HCT116 (cell line): Measurements from ENCODE around the gene NR6A1. TPM values are rescaled to one million over a fixed set of nuclear protein-coding genes. Genes with fewer than 3 reads are reported as not detected.

Experiments used
- ATAC-seq: fragments of 200-7000 bp; cut with Tn5 transposase; 2 replicates; pipeline ENCODE4 v1.9.1; 2020; ENCODE audit warnings: mild to moderate bottlenecking, moderate library complexity
- BruUV-seq: library from RNA; stranded (reverse); fragments of 400-500 nt; replicated peaks from 2 replicates; lab custom pipeline; 2021; lab: Mats Ljungman, UMichigan
- CTCF ChIA-PET: fragments of 300-600 bp; sonication (Branson Sonifier 250); formaldehyde crosslinking; loops from one replicate; lab custom pipeline; 2021; ENCODE audit warnings: antibody characterized with exemption; lab: Charles Lee
- POLR2A ChIA-PET: fragments of 300-600, 350-600 bp; sonication (Branson Sonifier 250); formaldehyde crosslinking; loops from one replicate; lab custom pipeline; 2021; ENCODE audit warnings: antibody characterized with exemption; lab: Charles Lee
- RAD21 ChIA-PET, 2 experiments: fragments of 300-600 bp; sonication (Branson Sonifier 250); formaldehyde crosslinking; loops; one replicate each; lab custom pipeline; 2023; ENCODE audit warnings: low total read pairs in 2 of 2; ENCODE audit not compliant: uncharacterized antibody in 2 of 2, unreplicated experiment in 2 of 2, low non-redundant PET in 1 of 2; lab: Charles Lee
- DNase-seq: peaks from one replicate; pipeline ENCODE4 v3.0.0-alpha.2; 2010; ENCODE audit warnings: low read depth, low spot score
- H2AFZ ChIP-seq: fragments of 200-600 bp; shearing (Covaris generic), sonication (generic); 2 replicates; pipeline ENCODE4 v1.6.1; 2017; ENCODE audit warnings: low read depth, mixed run types, mixed read lengths, antibody characterized with exemption, low read length; ENCODE audit not compliant: poor library complexity, severe bottlenecking
- H3K27ac ChIP-seq: 2 replicates; pipeline ENCODE4 v1.5.1; 2012; ENCODE audit warnings: low read depth, low read length
- H3K27me3 ChIP-seq: fragments of 200-600 bp; sonication (generic); 2 replicates; pipeline ENCODE4 v1.6.1; 2016; ENCODE audit warnings: mixed run types, low read length, mixed read lengths; ENCODE audit not compliant: insufficient read depth
- H3K36me3 ChIP-seq, 2 experiments: fragments of 200-500 bp in 1 of 2; fragments of 200-600 bp in 1 of 2; sonication (Bioruptor generic) in 1 of 2; sonication (generic) in 1 of 2; 2 replicates each; pipeline versions ENCODE4 v1.5.1 to v1.6.1; 2014 to 2016; ENCODE audit warnings: low read length in 2 of 2, inconsistent platforms in 1 of 2, mixed read lengths in 1 of 2, mixed run types in 1 of 2; ENCODE audit not compliant: insufficient read depth in 2 of 2, control insufficient read depth in 1 of 2
- H3K4me1 ChIP-seq, 2 experiments: fragments of 200-600 bp in 1 of 2; sonication (generic) in 1 of 2; 2 replicates each; pipeline versions ENCODE4 v1.5.1 to v1.6.1; 2012 to 2017; ENCODE audit warnings: low read length in 2 of 2, inconsistent platforms in 1 of 2, mild to moderate bottlenecking in 1 of 2, mixed read lengths in 1 of 2, mixed run types in 1 of 2, moderate library complexity in 1 of 2; ENCODE audit not compliant: insufficient read depth in 2 of 2, control insufficient read depth in 1 of 2
- H3K4me2 ChIP-seq: fragments of 200-600 bp; sonication (generic); 2 replicates; pipeline ENCODE4 v1.6.1; 2017; ENCODE audit warnings: mixed run types, low read length, mixed read lengths
- H3K4me3 ChIP-seq, 2 experiments: fragments of 200-600 bp in 1 of 2; sonication (generic) in 1 of 2; replicated peaks in 1 of 2; 2 replicates each; pipeline ENCODE4 v1.5.1; 2011 to 2016; ENCODE audit warnings: low read length in 2 of 2, control low read depth in 1 of 2, low read depth in 1 of 2, mild to moderate bottlenecking in 1 of 2, mixed read lengths in 1 of 2, mixed run types in 1 of 2
- H3K79me2 ChIP-seq: fragments of 200-600 bp; sonication (generic); 2 replicates; pipeline ENCODE4 v1.6.1; 2017; ENCODE audit warnings: mild to moderate bottlenecking, mixed run types, low read length, moderate library complexity, mixed read lengths; ENCODE audit not compliant: insufficient read depth
- H3K9ac ChIP-seq: fragments of 200-600 bp; sonication (generic); 2 replicates; pipeline ENCODE4 v1.6.1; 2016; ENCODE audit warnings: low read length, mixed read lengths
- H3K9me2 ChIP-seq: fragments of 200-600 bp; sonication (generic), shearing (Covaris generic); 2 replicates; pipeline ENCODE4 v1.6.1; 2017; ENCODE audit warnings: mixed run types, mild to moderate bottlenecking, moderate library complexity; ENCODE audit not compliant: insufficient read depth
- H3K9me3 ChIP-seq, 2 experiments: fragments of 200-500 bp in 1 of 2; fragments of 200-600 bp in 1 of 2; sonication (Bioruptor generic) in 1 of 2; sonication (generic) in 1 of 2; 2 replicates each; pipeline ENCODE4 v1.6.1; 2014 to 2017; ENCODE audit warnings: low read length in 2 of 2, mixed read lengths in 2 of 2, inconsistent platforms in 1 of 2, low read depth in 1 of 2, mild to moderate bottlenecking in 1 of 2, mixed run types in 1 of 2, moderate library complexity in 1 of 2; ENCODE audit not compliant: control insufficient read depth in 1 of 2, insufficient read depth in 1 of 2
- H4K20me1 ChIP-seq: fragments of 200-600 bp; sonication (generic), shearing (Covaris generic); 2 replicates; pipeline ENCODE4 v1.6.1; 2017; ENCODE audit warnings: mixed run types, mild to moderate bottlenecking, moderate library complexity; ENCODE audit not compliant: insufficient read depth
- CTCF ChIP-seq, 3 experiments: fragments of 200-600 bp in 1 of 3; sonication (generic) in 1 of 3; IDR thresholded peaks in 2 of 3; conservative IDR thresholded peaks in 1 of 3; 2 replicates each; pipeline ENCODE4 v1.5.1; 2012 to 2017; ENCODE audit warnings: low read depth in 2 of 3, low read length in 2 of 3, antibody characterized with exemption in 1 of 3, borderline replicate concordance in 1 of 3, control low read depth in 1 of 3, mild to moderate bottlenecking in 1 of 3, mixed read lengths in 1 of 3, mixed run types in 1 of 3, moderate library complexity in 1 of 3; ENCODE audit not compliant: insufficient read depth in 1 of 3
- EGR1 ChIP-seq: IDR thresholded peaks from 2 replicates; pipeline ENCODE4 v1.6.1; 2012; ENCODE audit warnings: low read depth
- EZH2phosphoT487 ChIP-seq: fragments of 200-600 bp; IDR thresholded peaks from 2 replicates; pipeline ENCODE4 v1.6.1; 2018; ENCODE audit warnings: antibody characterized with exemption, borderline replicate concordance
- MAX ChIP-seq: IDR thresholded peaks from 2 replicates; pipeline ENCODE4 v1.6.1; 2012
- TCF7L2 ChIP-seq: IDR thresholded peaks from 2 replicates; pipeline ENCODE4 v1.7.0; 2011; ENCODE audit warnings: borderline replicate concordance, inconsistent platforms; ENCODE audit not compliant: insufficient read depth, insufficient read length; ENCODE audit errors: extremely low read depth
- YY1 ChIP-seq: IDR thresholded peaks from 2 replicates; pipeline ENCODE4 v1.6.1; 2011; ENCODE audit warnings: low read length, low read depth, moderate library complexity, mild to moderate bottlenecking; ENCODE audit not compliant: insufficient replicate concordance; ENCODE audit errors: extremely low read depth
- ZFX ChIP-seq: fragments of 450-650 bp; IDR thresholded peaks from 2 replicates; pipeline ENCODE4 v1.6.1; 2017
- ZNF274 ChIP-seq: fragments of 200-500 bp; sonication (Bioruptor generic); IDR thresholded peaks from 2 replicates; pipeline ENCODE4 v1.6.1; 2014; ENCODE audit warnings: mild to moderate bottlenecking, low read depth, low read length, inconsistent platforms
- intact Hi-C: fragments of 100-400 bp; cut with micrococcal nuclease; formaldehyde crosslinking; loops from 2 replicates; pipeline ENCODE4 v1.10.0; 2022
- total RNA-seq: library from RNA; stranded (reverse); gene quantifications from one replicate; pipeline ENCODE4 v1.2.1, GENCODE V29; 2021; ENCODE audit not compliant: unreplicated experiment

The NR6A1 gene
- total RNA-seq, 1 experiment from 2014 or later, result 9.9 TPM

GRCh38 chr9:124718928-124719327 is 52.2 kb downstream of the NR6A1 start:
- Histone ChIP-seq H4K20me1 (peaks cover 14% of the 10 kb centered on the region), H3K79me2 (peaks cover 11% of the 10 kb centered on the region), H3K36me3 (no peaks in the 10 kb centered on the region), H3K27me3 (no peaks in the 10 kb centered on the region), H3K4me2 (no peak overlapping the region), H3K27ac (no peak overlapping the region), H3K4me3 (no peak overlapping the region), H3K9me2 (no peaks in the 10 kb centered on the region), H3K9me3 (no peaks in the 10 kb centered on the region), H3K4me1 (peaks cover 64 to 86% of the 10 kb centered on the region in 2 experiments), H2AFZ (no peak overlapping the region), H3K9ac (no peak overlapping the region)
- RAD21 ChIA-PET, result no interaction called here
- intact Hi-C loops, result no loop called here
- POLR2A ChIA-PET, result no interaction called here
- no peak for ATAC-seq
- TF ChIP-seq EZH2phosphoT487, result no peak
- TF ChIP-seq TCF7L2, result no peak
- TF ChIP-seq EGR1, result no peak
- no peak for TF ChIP-seq ZFX
- no peak for TF ChIP-seq YY1
- TF ChIP-seq MAX, result no peak
- no peak for TF ChIP-seq ZNF274
- TF ChIP-seq CTCF (IDR thresholded peaks at IDR 0.05 in 2 of 3, conservative IDR thresholded peaks at IDR 0.05 in 1 of 3; ENCODE audit: borderline replicate concordance in 1 of 3, insufficient read depth in 1 of 3, low read depth in 2 of 3, low read length in 2 of 3), result no peak
- DNase-seq, result no peak
- CTCF ChIA-PET, result interaction anchor here (1.2 to 1.9 kb wide), 2 partner anchors 134 kb away, joined by 5 to 6 read pairs; partner anchors contain the start of gene WDR38
- no TSS peak for BruUV-seq
